ENCODE data around the gene NMNAT3.

The NMNAT3 gene

DNA sequence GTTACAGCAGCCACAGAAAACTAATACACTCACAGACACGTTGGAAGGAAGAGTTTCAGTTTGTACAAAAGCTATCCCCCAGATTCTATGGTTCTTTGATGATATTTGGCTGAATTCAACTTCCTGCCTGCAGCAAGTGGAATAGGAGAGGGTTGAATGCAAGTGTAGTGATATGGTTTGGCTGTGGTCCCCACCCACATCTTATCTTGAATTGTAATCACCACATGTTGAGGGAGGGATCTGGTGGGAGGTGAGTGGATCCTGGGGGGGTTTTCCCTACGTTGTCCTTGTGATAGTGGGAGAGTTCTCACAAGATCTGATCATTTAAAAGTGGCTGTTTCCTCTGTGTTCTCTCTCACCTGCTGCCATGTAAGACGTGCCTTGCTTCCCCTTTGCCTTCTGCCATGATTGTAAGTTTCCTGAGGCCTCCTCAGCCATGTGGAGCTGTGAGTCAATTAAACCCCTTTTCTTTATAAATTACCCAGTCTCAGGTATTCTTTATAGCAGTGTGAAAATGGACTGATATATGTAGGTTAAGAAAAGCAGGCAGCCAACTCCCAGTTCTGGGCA lies 29.8 kb downstream of the NMNAT3 start:
- no peak for DNase-seq (ENCODE audit: extremely low spot score)
- ChIA-PET CTCF (no interaction called here), POLR2A (no interaction called here)
- no peak for TF ChIP-seq NFRKB (IDR thresholded peaks at IDR 0.05)
- no peak for TF ChIP-seq HDGF (IDR thresholded peaks at IDR 0.05; ENCODE audit: borderline replicate concordance)
- no peak for TF ChIP-seq ARNT (IDR thresholded peaks at IDR 0.05)
- no peak for TF ChIP-seq FOXA1 (IDR thresholded peaks at IDR 0.05)
- TF ChIP-seq FOXM1 (IDR thresholded peaks at IDR 0.05; ENCODE audit: borderline replicate concordance): no peak
- no peak for TF ChIP-seq TARDBP (IDR thresholded peaks at IDR 0.05)
- no peak for TF ChIP-seq ZNF384 (IDR thresholded peaks at IDR 0.05)

DNA sequence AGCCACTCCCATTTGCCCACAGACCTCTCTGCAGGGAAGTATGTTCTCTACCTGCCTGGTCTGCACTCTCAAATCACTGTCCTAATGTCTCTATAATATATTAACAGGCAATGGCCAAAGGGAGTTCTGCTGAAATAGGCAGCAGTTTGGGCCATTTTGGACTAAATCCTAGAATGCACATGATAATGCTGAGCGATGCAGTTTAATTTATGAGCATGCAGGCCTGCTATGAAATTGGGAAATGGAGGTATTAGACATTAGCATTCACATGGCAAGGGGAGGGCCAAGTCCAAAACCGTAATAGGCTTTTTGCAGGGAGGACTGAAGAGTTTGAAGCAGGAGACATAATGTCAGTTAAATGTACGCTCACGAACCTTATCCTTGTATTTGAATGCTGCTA lies 31.3 kb downstream of the NMNAT3 start:
- ChIA-PET POLR2A (no interaction called here), CTCF (no interaction called here)
- TF ChIP-seq HDGF (IDR thresholded peaks at IDR 0.05; ENCODE audit: borderline replicate concordance): no peak
- TF ChIP-seq BHLHE40 (IDR thresholded peaks at IDR 0.05; ENCODE audit: borderline replicate concordance): no peak
- no peak for TF ChIP-seq L3MBTL2 (conservative IDR thresholded peaks at IDR 0.05)
- TF ChIP-seq PKNOX1 (IDR thresholded peaks at IDR 0.05): no peak
- no peak for TF ChIP-seq ARNT (IDR thresholded peaks at IDR 0.05)
- no peak for TF ChIP-seq CTBP1 (IDR thresholded peaks at IDR 0.05; ENCODE audit: borderline replicate concordance)
- no peak for TF ChIP-seq FOXM1 (IDR thresholded peaks at IDR 0.05; ENCODE audit: borderline replicate concordance)
- no peak for TF ChIP-seq ZNF384 (IDR thresholded peaks at IDR 0.05)
- no peak for TF ChIP-seq SUZ12 (IDR thresholded peaks at IDR 0.05)
- no peak for TF ChIP-seq FOXA1 (IDR thresholded peaks at IDR 0.05)
- TF ChIP-seq ELF4 (IDR thresholded peaks at IDR 0.05): no peak
- TF ChIP-seq SP1 (IDR thresholded peaks at IDR 0.05): no peak
- DNase-seq (ENCODE audit: extremely low spot score): no peak

- ChIA-PET POLR2A (no interaction called here), CTCF (no interaction called here)
- TF ChIP-seq CTBP1 (IDR thresholded peaks at IDR 0.05; ENCODE audit: borderline replicate concordance) (no peak), PKNOX1 (IDR thresholded peaks at IDR 0.05) (no peak), FOXA1 (IDR thresholded peaks at IDR 0.05) (no peak), NFRKB (IDR thresholded peaks at IDR 0.05) (no peak), ZNF384 (IDR thresholded peaks at IDR 0.05) (no peak), FOXK2 (IDR thresholded peaks at IDR 0.05) (no peak), TARDBP (IDR thresholded peaks at IDR 0.05) (no peak), ARNT (IDR thresholded peaks at IDR 0.05) (no peak), ELF4 (IDR thresholded peaks at IDR 0.05) (no peak), BHLHE40 (IDR thresholded peaks at IDR 0.05; ENCODE audit: borderline replicate concordance) (no peak), HDGF (IDR thresholded peaks at IDR 0.05; ENCODE audit: borderline replicate concordance) (no peak), FOXM1 (IDR thresholded peaks at IDR 0.05; ENCODE audit: borderline replicate concordance) (no peak), L3MBTL2 (conservative IDR thresholded peaks at IDR 0.05) (no peak), SP1 (IDR thresholded peaks at IDR 0.05) (no peak), SUZ12 (IDR thresholded peaks at IDR 0.05) (no peak), LEF1 (IDR thresholded peaks at IDR 0.05; ENCODE audit: borderline replicate concordance) (no peak)
- no peak for DNase-seq (ENCODE audit: extremely low spot score)
Measured at GRCh38 chr3:139642996-139643395, 34.8 kb downstream of the NMNAT3 start.

DNA sequence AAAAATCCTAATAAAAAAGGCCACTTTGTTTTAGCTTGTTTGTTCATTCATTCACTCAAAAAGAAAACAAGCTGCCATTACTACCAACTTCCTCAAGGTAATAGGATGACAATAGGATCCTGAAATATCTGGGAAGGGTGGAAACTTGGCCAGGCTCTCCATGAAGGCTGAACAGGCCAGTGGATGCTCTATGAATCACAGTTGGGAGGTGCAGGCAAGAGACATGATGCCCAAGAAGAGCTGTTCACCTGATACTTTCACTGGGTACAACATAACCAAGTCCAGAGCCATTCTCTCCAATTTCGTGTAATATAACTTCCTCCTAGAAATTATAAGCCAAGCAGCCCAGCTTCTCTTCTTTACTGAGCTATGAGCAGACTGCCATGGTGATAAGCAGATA lies 37.3 kb downstream of the NMNAT3 start:
- DNase-seq (ENCODE audit: extremely low spot score): no peak
- ChIA-PET POLR2A (no interaction called here), CTCF (no interaction called here)
- TF ChIP-seq ZNF384 (IDR thresholded peaks at IDR 0.05): no peak

DNA sequence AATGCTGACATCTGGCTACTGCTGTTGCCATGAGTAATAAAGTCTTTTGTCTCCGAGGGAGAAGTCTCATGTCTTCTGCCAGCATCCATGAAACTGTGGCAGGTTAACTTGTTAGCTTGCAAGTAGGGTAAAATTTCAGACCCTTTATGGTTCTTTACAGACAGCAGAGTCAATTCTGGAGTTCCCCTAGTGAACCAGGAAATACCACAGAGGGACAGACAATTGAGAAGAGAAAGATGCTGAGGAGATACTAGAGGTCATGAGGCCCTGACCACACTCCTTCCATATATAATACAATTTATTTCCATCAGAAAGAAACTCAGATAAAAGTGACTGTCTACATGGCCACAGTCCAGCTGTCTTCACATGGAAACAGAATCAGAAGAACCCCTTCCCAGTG lies 38.1 kb downstream of the NMNAT3 start:
- no peak for DNase-seq (ENCODE audit: extremely low spot score)

DNA sequence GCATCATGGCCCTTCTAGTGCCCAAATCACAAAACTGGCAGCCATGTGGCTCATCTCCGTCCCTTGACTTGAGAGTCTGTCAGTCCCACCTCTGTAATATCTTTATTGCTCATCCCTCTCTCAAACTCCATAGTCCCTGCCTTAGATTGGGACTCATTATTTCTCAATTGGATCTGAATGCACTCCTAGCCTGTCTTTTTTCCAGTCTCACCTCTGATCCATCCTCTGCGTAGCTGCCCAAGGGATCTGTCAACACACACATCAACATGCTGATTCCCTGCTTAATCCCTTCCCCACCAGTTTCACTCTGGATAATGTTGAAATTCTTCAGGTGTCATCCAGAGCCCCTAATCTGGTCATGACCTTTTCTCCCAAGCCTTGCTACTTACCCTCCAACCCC lies 39.3 kb downstream of the NMNAT3 start:
- CTCF ChIA-PET: no interaction called here
- DNase-seq (ENCODE audit: extremely low spot score): no peak
- POLR2A ChIA-PET: no interaction called here
- TF ChIP-seq LEF1 (IDR thresholded peaks at IDR 0.05; ENCODE audit: borderline replicate concordance) (no peak), BHLHE40 (IDR thresholded peaks at IDR 0.05; ENCODE audit: borderline replicate concordance) (no peak)

More for the DNA sequence above, 38.1 kb downstream of the NMNAT3 start:
- ChIA-PET CTCF (no interaction called here), POLR2A (no interaction called here)
- TF ChIP-seq ARNT (IDR thresholded peaks at IDR 0.05) (no peak), SP1 (IDR thresholded peaks at IDR 0.05) (no peak), FOXA1 (IDR thresholded peaks at IDR 0.05) (no peak), PKNOX1 (IDR thresholded peaks at IDR 0.05) (no peak), BHLHE40 (IDR thresholded peaks at IDR 0.05; ENCODE audit: borderline replicate concordance) (no peak), NFRKB (IDR thresholded peaks at IDR 0.05) (no peak), FOXM1 (IDR thresholded peaks at IDR 0.05; ENCODE audit: borderline replicate concordance) (no peak), LEF1 (IDR thresholded peaks at IDR 0.05; ENCODE audit: borderline replicate concordance) (no peak), SUZ12 (IDR thresholded peaks at IDR 0.05) (no peak), FOXK2 (IDR thresholded peaks at IDR 0.05) (no peak), ELF4 (IDR thresholded peaks at IDR 0.05) (no peak), ZNF384 (IDR thresholded peaks at IDR 0.05) (no peak), HDGF (IDR thresholded peaks at IDR 0.05; ENCODE audit: borderline replicate concordance) (no peak), TARDBP (IDR thresholded peaks at IDR 0.05) (no peak), CTBP1 (IDR thresholded peaks at IDR 0.05; ENCODE audit: borderline replicate concordance) (no peak), L3MBTL2 (conservative IDR thresholded peaks at IDR 0.05) (no peak)

DNA sequence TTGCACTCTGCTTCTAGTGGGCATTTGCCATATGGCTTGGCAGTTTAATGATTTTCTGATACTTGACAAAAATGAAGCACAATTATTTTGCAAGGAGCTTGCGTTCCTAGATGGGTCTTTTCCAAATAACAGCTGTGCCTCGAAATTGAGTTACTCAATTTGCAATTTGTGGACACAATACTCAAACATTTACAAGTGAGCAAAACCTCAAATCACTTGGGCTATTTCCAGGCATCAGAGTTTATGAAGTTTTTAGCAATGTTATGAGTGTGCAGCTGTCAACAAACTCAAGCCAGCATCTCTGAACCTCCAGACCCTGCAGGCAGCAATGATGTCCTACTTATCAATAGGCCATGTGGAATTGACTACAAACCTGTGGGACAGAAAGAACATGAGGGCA lies 41.3 kb downstream of the NMNAT3 start:
- ChIA-PET CTCF (no interaction called here), POLR2A (no interaction called here)
- no peak for TF ChIP-seq L3MBTL2 (conservative IDR thresholded peaks at IDR 0.05)
- no peak for TF ChIP-seq FOXK2 (IDR thresholded peaks at IDR 0.05)
- no peak for TF ChIP-seq CTBP1 (IDR thresholded peaks at IDR 0.05; ENCODE audit: borderline replicate concordance)
- DNase-seq (ENCODE audit: extremely low spot score): no peak

All from HEK293T (cell line).